GM12873 (cell line): ENCODE results near the gene MPHOSPH6.

Source experiments
- CTCF ChIP-seq: IDR thresholded peaks from 2 replicates; pipeline ENCODE4 v1.5.1; 2012; ENCODE audit warnings: low read depth, mild to moderate bottlenecking, moderate library complexity, low read length, control low read depth; ENCODE audit not compliant: insufficient read depth; ENCODE audit errors: missing control alignments

MPHOSPH6 gene

GRCh38 chr16:82150549-82150948 is 19.5 kb downstream of the MPHOSPH6 start:
- TF ChIP-seq CTCF: no peak

GRCh38 chr16:82149536-82149935 is 20.5 kb downstream of the MPHOSPH6 start:
- TF ChIP-seq CTCF: no peak

- TF ChIP-seq CTCF: no peak
Observed at GRCh38 chr16:82147546-82147945, 22.5 kb downstream of the MPHOSPH6 start.

- TF ChIP-seq CTCF: no peak
Observed at GRCh38 chr16:82146957-82147356, 23.1 kb downstream of the MPHOSPH6 start.

GRCh38 chr16:82146556-82146955 is 23.5 kb downstream of the MPHOSPH6 start:
- no peak for TF ChIP-seq CTCF

- TF ChIP-seq CTCF: no peak
Observed at GRCh38 chr16:82138478-82139285, 31.3 kb downstream of the MPHOSPH6 start.

GRCh38 chr16:82137822-82138167 is 32.2 kb downstream of the MPHOSPH6 start:
- no peak for TF ChIP-seq CTCF
